ENCODE data around the gene CPS1. TPM values are rescaled to one million over a fixed set of nuclear protein-coding genes. Genes with fewer than 3 reads are reported as not detected.

Gene CPS1
- total RNA-seq, 4 donors from 2014 or later, result 2.3 to 9.5 (median 2.9) TPM

DNA sequence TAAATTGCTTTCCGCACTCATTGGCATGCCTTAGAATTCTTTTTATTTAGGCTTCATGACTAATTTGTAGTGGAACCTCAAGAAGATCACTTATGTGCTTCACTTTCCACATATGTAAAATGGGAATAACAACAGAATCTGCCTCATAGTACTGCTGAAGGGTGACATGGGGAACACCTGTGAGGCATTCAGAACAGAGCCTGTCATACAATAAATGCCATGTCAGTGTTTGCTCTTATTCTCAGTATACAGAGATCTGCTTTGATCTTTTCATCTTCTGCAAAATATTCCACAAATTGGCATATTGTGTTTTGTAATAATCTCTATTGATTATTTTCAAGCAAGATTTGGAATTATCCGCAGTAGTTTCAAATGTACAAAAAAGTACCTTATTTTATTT, 17.4 kb upstream of the CPS1 start:
- ATAC-seq (ENCODE audit: low FRiP score), result no peak
- TF ChIP-seq, protein P1, sequence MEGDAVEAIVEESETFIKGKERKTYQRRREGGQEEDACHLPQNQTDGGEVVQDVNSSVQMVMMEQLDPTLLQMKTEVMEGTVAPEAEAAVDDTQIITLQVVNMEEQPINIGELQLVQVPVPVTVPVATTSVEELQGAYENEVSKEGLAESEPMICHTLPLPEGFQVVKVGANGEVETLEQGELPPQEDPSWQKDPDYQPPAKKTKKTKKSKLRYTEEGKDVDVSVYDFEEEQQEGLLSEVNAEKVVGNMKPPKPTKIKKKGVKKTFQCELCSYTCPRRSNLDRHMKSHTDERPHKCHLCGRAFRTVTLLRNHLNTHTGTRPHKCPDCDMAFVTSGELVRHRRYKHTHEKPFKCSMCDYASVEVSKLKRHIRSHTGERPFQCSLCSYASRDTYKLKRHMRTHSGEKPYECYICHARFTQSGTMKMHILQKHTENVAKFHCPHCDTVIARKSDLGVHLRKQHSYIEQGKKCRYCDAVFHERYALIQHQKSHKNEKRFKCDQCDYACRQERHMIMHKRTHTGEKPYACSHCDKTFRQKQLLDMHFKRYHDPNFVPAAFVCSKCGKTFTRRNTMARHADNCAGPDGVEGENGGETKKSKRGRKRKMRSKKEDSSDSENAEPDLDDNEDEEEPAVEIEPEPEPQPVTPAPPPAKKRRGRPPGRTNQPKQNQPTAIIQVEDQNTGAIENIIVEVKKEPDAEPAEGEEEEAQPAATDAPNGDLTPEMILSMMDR (IDR thresholded peaks at IDR 0.05), result no peak
- DNase-seq (ENCODE audit: low spot score), result no peak

DNA sequence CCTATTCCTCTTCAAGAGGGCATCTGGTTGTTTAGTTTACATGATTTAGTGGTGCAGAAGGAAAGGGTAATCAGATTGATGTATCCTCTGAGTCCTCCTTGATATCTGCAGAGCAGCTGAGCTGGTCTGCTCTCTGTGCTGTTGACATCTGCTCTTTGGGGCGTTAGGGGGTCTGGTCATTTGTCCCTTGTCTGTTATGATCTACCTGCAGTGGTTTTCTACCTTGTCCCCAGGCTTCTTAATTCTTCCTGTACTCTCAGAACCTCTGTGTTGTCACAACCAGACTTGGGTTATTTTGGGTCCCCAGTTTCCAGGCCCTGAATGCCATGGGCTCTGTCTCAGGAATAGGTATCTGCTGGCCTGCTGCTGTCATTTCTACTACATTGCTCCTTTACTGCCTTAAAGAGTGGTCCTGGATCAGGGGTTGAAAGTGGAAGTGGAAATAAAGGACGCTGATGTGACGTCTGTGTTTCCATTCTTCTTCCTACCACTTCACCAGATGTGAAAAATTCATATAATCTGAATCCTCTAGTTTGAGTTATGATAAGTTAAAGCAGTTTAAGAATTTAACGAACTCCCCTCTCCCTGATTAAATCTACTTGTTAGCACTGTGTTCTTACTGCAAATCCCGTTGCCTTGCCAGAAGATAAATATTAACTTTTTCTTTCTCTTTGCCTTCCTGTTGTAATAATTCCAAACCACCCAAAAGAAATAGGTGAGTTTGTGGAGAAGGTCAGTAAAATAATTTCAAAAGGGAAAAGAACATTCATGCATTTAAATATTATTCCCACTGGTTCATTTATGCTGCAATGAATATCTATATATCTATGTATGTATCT, 16.6 kb upstream of the CPS1 start:
- DNase-seq (ENCODE audit: low spot score) (no peak), ATAC-seq (ENCODE audit: low FRiP score) (no peak)
- TF ChIP-seq, protein P1 (IDR thresholded peaks at IDR 0.05), result no peak

DNA sequence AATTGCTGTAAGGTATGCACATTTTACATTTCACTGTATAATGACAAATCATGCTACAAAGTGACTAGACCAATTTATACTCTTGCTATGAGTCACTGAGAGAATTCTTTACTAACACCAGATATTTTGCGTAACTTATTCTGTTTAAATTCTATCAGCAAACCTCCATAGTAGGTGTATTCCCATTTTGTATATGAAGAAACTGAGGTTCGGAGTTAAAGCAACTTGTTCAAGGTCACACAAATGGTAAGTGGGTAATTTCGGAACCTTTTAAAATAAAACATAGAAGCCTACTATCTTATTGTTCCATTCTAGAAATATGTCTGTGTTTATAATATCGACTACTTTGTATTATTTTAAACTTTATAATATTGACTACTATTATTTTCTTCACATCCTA, 15.9 kb upstream of the CPS1 start:
- ATAC-seq (ENCODE audit: low FRiP score) (no peak), DNase-seq (ENCODE audit: low spot score) (no peak)
- TF ChIP-seq, protein P1 (IDR thresholded peaks at IDR 0.05), result no peak

DNA sequence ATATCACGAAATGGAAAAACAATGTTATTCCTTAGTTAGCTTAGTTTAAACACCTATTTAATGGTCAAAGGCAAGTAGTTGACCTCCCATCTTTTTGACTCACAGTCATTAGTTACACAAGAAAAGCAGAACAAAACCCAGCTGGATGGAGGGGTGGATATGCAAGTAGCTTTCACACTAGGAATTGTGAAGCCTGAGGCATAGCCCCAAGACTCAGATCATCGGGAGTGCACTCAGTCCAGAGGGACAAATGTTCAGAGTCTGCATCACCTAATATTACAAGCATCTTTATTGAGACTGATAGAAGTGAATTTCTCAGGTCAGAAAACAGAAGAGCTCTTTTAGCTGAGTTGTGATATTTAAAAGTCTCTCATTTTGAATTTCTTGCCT, 15.5 kb upstream of the CPS1 start:
- no peak for DNase-seq (ENCODE audit: low spot score)
- TF ChIP-seq, protein P1 (IDR thresholded peaks at IDR 0.05), result no peak
- ATAC-seq (ENCODE audit: low FRiP score), result no peak

DNA sequence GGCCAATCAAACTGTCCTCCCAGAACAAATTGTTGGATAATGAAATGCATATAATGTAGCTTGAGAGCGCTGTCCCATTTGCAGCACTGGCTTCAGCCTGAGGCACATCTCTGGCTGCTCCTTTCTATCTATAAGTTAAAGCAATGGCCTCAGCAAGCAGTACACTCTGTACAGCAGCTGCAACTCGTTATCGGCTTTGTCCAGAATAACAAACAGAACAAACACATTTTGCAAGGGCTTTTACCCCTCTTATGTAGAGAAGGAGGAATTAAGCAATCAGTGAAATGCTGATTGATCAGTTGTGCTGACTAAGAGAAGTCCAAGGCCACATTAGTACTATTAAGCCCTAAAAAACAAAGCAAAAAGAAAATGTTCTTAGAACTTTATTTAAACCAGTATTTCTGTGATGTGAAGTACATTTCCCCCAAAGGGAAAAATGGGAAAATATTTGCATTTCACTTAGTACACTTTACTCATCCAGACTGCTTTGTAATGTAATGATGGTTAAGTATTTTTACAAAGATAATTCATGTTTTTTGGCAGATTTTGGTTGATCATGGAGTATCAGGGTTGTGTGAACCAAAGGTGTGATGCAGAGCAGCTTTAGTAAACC, 15.0 kb upstream of the CPS1 start:
- DNase-seq (ENCODE audit: low spot score) (no peak), ATAC-seq (ENCODE audit: low FRiP score) (no peak)
- TF ChIP-seq, protein P1 (IDR thresholded peaks at IDR 0.05), result no peak

DNA sequence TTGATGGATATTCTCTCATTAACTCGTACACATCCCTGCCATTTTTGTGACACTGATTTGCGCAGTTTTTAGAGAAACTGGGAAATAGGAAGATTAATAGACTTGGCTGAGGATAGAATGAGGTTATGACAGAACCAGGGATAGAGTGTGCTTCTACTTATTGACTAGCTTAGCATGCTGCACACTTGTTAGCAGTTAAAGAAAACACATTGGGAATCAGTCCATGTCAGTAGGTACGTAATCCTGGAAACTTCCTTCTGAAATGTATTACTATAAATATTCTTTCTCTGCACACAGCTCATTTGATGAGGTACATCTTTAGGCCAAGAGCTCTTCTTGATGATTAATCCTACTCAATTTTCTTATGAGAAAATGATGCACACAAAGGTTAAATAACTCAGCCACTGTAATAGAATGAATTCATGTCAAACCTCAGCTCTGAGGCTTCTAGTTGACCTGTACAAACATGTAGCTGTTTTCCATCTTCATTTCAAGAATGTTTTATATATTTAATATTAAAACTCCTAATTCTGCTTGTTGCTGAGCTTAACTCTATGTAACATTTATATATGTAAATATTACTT, 12.3 kb upstream of the CPS1 start:
- ATAC-seq (ENCODE audit: low FRiP score) (no peak), DNase-seq (ENCODE audit: low spot score) (no peak)
- TF ChIP-seq, protein P1 (IDR thresholded peaks at IDR 0.05), result no peak

Measured in omental fat pad (tissue), 4 donors.